DMS153 treated with DMSO at 0.1 percent for 48 hours (cell line): ENCODE data around the gene HS2ST1.

Experiments
- DNase-seq: peaks from one replicate; lab custom pipeline; 2025; ENCODE audit not compliant: unreplicated experiment; lab: John Stamatoyannopoulos, UW

Gene HS2ST1

DNA sequence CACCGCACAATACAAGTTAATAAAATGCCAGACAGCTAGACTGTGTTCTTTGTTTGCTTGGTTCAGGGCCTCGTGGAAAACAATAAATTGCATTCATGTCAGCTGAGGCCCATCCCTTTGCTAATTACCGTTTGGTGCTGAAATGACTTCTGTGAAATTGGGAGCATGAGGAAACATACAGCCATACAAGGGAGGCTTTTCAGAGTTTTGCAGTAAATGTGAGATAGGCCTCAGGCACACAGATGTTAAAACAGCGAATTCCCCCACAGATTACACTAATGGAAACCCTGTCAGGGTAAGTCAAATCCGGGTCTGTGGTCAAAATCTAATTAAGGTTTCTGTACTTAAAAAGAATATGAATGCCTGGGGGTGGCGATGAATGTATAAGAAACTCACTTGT lies 240.7 kb downstream of the HS2ST1 start:
- DNase-seq = peak; percentile 28

GRCh38 chr1:87155648-87156047 lies 241.2 kb downstream of the HS2ST1 start:
- no peak for DNase-seq

DNA sequence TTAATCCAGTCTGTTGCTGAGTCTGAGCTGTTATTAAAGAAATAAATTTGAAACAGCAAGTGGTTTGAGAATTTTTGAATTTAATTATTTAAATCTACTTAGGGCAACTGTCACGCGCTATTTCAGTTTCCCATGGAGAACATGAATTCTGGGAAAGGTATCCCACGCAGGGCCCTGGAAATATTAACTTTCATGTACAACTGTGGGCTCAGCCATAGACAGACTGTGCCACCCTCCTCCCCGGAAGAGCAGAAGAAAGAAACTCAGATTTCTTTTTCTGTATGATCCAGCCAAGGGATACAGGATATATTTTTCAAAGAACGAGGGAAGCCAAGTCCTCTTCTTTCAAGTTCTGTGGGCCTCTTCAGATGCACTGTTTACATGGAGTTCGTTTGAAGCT lies 241.7 kb downstream of the HS2ST1 start:
- DNase-seq = no peak

DNA sequence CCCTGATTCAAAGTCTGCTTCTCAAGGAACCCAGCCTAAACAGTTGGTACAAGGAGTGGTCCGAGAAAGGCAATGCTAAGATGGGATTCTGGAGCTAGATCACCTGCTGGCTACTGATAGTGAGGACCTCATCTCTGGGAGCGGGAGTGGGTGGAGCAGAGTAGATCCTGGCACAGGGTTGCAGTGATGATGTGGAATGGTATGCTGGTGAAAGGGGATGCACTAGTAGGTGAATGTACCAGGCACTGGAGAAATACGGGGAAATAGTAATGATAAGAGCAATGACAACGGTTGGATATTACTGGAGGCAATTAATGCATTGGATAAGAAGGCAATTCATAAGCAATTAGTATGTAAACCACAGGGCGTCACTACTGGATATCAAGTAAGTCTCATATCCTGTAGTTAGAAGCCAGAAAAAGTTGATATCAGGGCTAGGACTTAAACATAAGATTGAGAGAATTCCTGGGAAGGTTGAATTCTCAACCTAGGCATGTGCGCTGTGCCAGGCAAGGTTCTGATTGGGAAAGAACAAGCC lies 245.0 kb downstream of the HS2ST1 start:
- no peak for DNase-seq
